GM06990 (cell line): ENCODE measurements around the gene INHBB.

Experiments
- DNase-seq: peaks from one replicate; pipeline ENCODE4 v3.0.0-alpha.2; 2011; ENCODE audit not compliant: insufficient read length; ENCODE audit errors: extremely low read depth
- H3K27me3 ChIP-seq: replicated peaks from 2 replicates; pipeline ENCODE4 v1.6.0; 2011; ENCODE audit warnings: low read length; ENCODE audit not compliant: control insufficient read depth, insufficient read depth
- H3K36me3 ChIP-seq: 2 replicates; pipeline ENCODE4 v1.5.1; 2011; ENCODE audit warnings: low read length; ENCODE audit not compliant: control insufficient read depth, insufficient read depth
- H3K4me3 ChIP-seq: replicated peaks from 2 replicates; pipeline ENCODE4 v1.5.1; 2011; ENCODE audit warnings: low read depth, mild to moderate bottlenecking, control low read depth, low read length
- CTCF ChIP-seq: IDR thresholded peaks from 2 replicates; pipeline ENCODE4 v1.5.1; 2011; ENCODE audit warnings: low read length, control low read depth, mild to moderate bottlenecking, inconsistent platforms; ENCODE audit not compliant: insufficient read depth, poor library complexity, severe bottlenecking

Gene INHBB

GRCh38 chr2:120350801-120351320 lies 4.9 kb downstream of the INHBB start:
- no peak for TF ChIP-seq CTCF
- no peak for DNase-seq
- no peaks in the 10 kb centered on the region; the same call in 1 of the 2 replicates for H3K27me3 ChIP-seq
- no peaks in the 10 kb centered on the region for H3K36me3 ChIP-seq
- H3K4me3 ChIP-seq, result no peak overlapping the region

GRCh38 chr2:120352696-120353590 lies 7.0 kb downstream of the INHBB start:
- no peak for DNase-seq
- H3K27me3 ChIP-seq, result no peaks in the 10 kb centered on the region; the same call in 1 of the 2 replicates

GRCh38 chr2:120353591-120353898 lies 7.6 kb downstream of the INHBB start:
- no peaks in the 10 kb centered on the region for H3K36me3 ChIP-seq
- H3K4me3 ChIP-seq, result no peak overlapping the region
- TF ChIP-seq CTCF, result no peak
- no peak for DNase-seq
- no peaks in the 10 kb centered on the region; the same call in 1 of the 2 replicates for H3K27me3 ChIP-seq

More at GRCh38 chr2:120352696-120353590, 7.0 kb downstream of the INHBB start:
- Histone ChIP-seq H3K36me3 (no peaks in the 10 kb centered on the region), H3K4me3 (no peak overlapping the region)
- TF ChIP-seq CTCF, result no peak

- no peak for TF ChIP-seq CTCF
Observed at GRCh38 chr2:120353931-120354330, 8.0 kb downstream of the INHBB start.

GRCh38 chr2:120354467-120354866 lies 8.5 kb downstream of the INHBB start:
- Histone ChIP-seq H3K27me3 (no peaks in the 10 kb centered on the region; the same call in 1 of the 2 replicates), H3K36me3 (no peaks in the 10 kb centered on the region), H3K4me3 (no peak overlapping the region)
- no peak for DNase-seq
- no peak for TF ChIP-seq CTCF

More at GRCh38 chr2:120353931-120354330, 8.0 kb downstream of the INHBB start:
- Histone ChIP-seq H3K4me3 (no peak overlapping the region), H3K27me3 (no peaks in the 10 kb centered on the region; the same call in 1 of the 2 replicates), H3K36me3 (no peaks in the 10 kb centered on the region)
- no peak for DNase-seq
